ENCODE data around the gene DGKB.

DNA sequence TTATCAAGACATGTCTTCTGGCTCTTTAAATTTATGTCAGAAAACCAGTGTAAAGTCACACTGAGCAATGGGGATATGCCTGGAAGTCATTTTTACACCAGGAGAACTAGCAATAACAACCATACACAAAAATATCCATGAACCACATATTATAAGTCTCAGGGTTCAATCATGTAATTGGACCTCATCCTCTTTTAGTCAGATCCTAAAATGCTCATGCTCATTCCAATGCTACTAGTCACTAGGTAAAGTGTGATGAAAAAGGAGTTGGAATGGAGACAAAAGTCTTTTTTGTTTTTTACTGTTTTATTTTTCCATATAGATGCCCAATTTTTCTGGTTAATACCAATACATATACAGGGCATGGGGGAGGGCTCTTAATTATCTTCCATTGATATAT, 306.1 kb downstream of the DGKB start:
- no peak for TF ChIP-seq FOXK2 (IDR thresholded peaks at IDR 0.05)
- TF ChIP-seq HDGF (IDR thresholded peaks at IDR 0.05; ENCODE audit: borderline replicate concordance), result no peak
- no peak for TF ChIP-seq FOXA1 (IDR thresholded peaks at IDR 0.05)
- no peak for TF ChIP-seq LEF1 (IDR thresholded peaks at IDR 0.05; ENCODE audit: borderline replicate concordance)
- no peak for TF ChIP-seq CTBP1 (IDR thresholded peaks at IDR 0.05; ENCODE audit: borderline replicate concordance)
- TF ChIP-seq PKNOX1 (IDR thresholded peaks at IDR 0.05), result no peak
- no peak for TF ChIP-seq SUZ12 (IDR thresholded peaks at IDR 0.05)

Measured in HEK293T (cell line).